Inflammatory macrophage treated with lipopolysaccharide for 4 hours (primary cell): ENCODE data around the gene S1PR2.
A peak's percentile ranks its signal among the peaks of the same experiment; 100 is the strongest.
"Not testable (repeated sequence)": the region's sequence is repeated elsewhere in the genome, so short reads cannot be mapped to it uniquely, and the experiment has no call there.

ENCODE experiments used
- DNase-seq: peaks from one replicate; pipeline ENCODE4 v3.0.0-alpha.2; 2020

Gene S1PR2

DNA sequence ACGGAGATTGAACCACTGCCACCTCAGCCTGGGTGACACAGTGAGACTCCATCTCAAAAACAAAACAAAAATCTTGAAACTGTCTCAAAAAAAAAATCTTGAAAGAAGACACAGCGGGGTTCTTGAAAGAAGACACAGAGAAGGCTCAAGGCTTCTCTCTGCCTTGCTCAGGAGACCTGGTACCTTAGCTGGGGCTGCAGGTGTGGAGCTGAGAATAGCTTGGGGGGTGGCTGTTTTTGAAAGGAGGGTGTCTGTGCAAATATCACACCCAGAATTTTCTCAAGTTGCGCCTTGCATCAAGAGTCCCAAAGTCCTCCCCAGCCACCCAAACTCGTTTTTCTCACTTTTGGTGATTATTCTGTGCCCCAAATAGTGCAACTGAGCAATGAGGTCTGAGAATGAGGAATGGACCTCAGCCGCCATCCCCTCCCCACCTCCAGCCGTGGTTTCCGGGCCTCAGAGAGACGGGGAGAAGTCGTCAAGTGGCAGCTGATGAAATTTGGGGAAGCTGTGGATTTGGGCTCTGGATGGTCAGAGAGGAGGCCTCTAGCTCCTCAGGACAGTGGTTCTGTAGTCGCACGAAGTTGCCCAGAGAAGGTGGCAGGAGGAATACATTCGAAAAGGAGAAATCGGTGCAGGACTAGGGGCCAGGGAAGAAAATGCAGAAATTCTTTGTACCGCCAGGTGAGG is 8.8 kb downstream of the S1PR2 start:
- peak; percentile 51 for DNase-seq

DNA sequence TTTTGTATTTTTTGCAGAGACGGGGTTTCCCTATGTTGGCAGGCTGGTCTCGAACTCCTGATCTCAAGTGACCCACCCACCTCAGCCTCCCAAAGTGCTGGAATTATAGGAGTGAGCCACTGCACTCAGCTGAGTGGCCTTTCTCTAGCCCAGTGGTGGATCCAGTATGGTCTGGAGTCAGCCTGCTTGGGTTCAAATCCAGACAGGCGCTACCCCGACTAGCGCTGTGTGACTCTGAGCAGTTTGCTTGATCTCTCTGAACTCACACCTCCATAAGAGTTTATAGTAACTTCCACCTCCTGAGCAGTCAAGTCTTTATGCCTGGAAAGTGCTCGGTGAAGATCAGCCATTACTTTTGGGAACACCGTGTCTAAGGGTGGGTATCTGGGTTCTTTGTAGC is 10.4 kb downstream of the S1PR2 start:
- no peak for DNase-seq

- DNase-seq, result peak; percentile 29
These were observed 11.5 kb downstream of the S1PR2 start for GRCh38 chr19:10219678-10220077.

GRCh38 chr19:10217085-10217484 is 14.0 kb downstream of the S1PR2 start:
- no peak for DNase-seq

DNA sequence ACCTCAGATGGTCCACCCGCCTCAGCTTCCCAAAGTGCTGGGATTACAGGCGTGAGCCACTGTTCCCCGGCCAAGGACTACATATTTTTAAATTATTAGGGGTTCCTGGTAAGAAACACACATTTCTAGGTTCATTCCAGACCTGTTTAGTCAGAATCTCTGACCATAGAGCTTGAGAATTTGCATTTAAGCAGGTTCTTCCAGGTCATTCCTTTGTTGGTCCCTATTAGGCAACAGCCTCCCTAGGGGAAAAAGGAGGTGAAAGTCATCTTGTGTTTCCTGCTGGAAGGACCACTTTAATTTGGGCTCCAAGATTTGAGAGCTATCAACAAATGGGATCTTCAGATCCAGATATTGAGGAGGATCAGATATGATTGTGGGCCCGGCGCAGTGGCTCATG is 16.3 kb downstream of the S1PR2 start:
- no peak for DNase-seq

- DNase-seq, result no peak
These were observed 19.4 kb downstream of the S1PR2 start for GRCh38 chr19:10211691-10212090.

DNA sequence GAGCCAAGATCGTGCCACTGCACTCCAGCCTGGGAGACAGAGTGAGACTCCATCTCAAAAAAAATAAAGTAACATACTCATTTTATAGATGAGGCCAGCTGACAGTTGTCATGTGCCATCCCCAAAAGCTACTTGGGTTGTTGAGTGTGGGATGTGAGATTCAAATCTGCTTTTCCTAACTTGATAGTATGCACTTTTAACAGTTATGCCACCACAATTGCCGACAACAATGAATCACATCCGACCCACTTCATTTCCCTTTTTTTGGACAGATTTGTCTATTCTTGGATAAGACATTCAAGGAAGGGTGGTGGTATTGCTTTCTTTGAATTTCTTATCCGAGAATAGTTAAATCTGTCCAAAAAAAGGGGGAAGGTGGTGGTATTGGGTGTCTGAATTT is 20.1 kb downstream of the S1PR2 start:
- DNase-seq, result peak; percentile 85

DNA sequence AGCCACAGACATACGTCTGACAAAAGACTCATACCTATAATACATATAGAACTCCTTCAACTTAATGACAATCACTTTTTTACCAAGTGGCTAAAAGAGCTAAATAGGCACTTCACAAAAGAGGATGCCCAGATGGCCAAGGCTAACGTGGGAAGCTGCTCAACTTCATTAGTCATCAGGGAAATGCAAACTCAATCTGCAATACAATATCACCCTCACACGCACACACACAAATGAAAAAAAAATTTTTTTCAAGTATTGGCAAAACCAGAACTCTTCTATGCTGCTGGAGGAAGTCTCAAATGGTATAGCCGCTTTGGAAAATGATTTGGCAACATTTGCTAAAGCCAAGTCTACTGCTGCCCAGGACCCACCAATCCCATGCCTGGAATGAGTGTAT is 21.8 kb downstream of the S1PR2 start:
- DNase-seq, result peak; percentile 93

GRCh38 chr19:10207026-10207425 is 24.1 kb downstream of the S1PR2 start:
- no peak for DNase-seq

GRCh38 chr19:10206226-10206885 is 24.8 kb downstream of the S1PR2 start:
- DNase-seq, result peak; percentile 49

GRCh38 chr19:10205636-10206035 is 25.5 kb downstream of the S1PR2 start:
- no peak for DNase-seq

GRCh38 chr19:10203686-10204085 is 27.4 kb downstream of the S1PR2 start:
- no peak for DNase-seq

DNA sequence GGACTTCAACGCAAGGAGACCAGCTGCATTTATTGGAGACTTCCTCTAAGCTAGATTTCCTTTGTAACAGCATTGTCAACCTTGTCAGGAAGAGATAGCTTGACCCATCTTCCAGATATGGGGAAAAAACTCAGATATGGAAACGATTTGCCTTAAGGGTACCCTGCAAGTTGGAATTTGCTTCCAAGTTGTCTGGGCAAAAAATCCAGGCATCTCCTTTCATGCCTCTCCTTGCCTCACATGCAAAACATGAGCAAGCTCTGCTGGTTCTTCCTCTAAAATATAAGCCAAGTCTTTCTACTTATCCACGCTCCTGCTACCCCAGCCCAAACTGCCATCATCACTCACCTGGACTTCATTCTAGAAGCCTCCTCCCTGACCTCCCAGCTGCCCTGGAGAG is 30.0 kb downstream of the S1PR2 start:
- DNase-seq, result no peak

GRCh38 chr19:10200101-10200500 is 31.0 kb downstream of the S1PR2 start:
- not testable (repeated sequence) for DNase-seq

GRCh38 chr19:10198889-10199644 is 32.1 kb downstream of the S1PR2 start:
- DNase-seq, result peak; percentile 94

- DNase-seq, result no peak
These were observed 36.0 kb downstream of the S1PR2 start for GRCh38 chr19:10195199-10195519.

GRCh38 chr19:10194500-10195198 is 36.5 kb downstream of the S1PR2 start, which contains the start of gene DNMT1:
Gene DNMT1, minus strand, starts transcription at chr19:10194953. Its CDS starts 54 bp downstream, at chr19:10194899.
- peak; percentile 93 for DNase-seq

DNA sequence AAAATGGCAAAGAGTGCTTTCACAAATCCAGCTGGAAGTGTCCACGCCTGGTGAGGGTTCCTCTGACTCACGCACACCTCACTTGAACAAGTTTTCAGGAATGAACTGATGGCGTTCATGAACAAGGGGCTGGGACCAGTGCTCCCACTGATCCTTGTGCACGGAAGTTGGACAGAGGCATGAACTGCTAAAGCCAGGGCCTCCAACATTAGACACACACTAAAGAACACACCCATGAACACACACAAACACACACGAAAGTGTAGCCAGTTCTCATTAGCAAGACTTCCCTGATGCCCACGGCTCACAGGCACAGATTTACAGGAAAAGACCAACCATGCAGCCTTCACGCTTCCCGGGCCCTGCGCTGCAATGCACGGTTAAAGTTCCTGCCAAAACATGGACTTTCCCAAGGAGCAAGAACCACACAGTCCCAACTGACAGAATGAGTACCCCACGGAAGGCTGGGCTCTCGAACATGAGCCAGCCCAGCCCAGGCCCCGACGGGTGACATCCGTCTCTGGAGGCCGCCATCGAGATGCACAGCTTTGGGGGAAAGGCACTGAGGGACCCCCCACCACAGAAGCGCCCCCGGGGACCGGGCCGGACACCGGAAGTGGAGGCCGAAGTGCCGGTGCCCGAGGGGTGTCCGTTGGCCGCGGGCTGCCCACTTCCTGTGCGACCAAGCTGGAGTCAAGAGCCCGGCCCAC is 37.2 kb downstream of the S1PR2 start:
- peak; percentile 17 for DNase-seq

DNA sequence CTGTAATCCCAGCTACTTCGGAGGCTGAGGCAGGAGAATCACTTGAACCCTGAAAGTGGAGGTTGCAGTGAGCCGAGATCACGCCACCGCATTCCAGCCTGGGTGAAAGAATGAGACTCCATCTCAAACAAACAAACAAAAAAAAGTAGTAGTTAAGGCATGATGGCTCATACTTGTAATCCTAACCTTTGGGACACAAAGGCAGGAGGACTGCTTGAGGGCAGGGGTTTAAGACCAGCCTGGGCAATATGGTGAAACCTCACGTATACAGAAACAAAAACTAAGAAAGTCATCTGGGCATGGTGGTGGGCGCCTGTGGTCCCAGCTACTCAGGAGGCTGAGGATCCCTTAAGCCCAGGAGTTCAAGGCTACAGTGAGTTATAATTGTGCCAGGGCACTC is 38.2 kb downstream of the S1PR2 start:
- no peak for DNase-seq

DNA sequence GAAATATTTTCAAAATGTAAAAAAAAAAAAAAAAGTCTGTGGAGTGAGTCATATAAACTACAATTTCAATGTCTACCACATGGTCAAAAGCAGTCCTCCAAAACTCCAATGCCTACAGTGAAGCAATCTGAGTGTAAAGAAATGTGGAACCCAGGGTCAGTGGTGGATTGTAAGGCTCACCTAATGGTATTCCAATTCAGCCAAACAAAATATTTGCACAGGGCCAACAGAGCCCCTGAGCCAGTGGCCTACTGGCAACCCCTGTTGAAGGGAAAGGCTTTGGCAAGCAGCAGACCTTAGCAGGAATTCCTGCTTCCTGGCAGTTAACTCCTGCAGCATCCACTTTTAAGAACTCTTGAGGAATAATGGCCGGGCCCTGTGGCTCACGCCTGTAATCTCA is 39.8 kb downstream of the S1PR2 start:
- DNase-seq, result no peak

DNA sequence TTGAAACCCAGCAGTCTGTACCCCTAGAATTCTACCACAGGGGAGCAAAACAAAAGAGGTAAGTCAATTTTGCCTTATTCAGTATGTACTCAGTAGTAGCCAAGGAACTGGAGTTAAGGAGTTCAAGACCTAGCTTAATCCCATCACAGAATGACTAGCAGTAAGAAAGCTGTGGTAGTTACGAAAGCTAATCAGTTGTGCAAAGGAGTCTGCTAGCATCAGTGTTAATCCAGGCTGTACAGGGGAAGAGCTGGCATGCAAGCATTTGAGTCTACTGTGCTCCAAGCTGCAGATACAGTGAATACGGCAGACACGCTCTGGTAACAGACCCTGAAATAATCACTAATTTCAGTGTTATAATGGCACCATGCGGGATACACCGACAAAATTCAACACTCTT is 41.1 kb downstream of the S1PR2 start:
- no peak for DNase-seq

DNA sequence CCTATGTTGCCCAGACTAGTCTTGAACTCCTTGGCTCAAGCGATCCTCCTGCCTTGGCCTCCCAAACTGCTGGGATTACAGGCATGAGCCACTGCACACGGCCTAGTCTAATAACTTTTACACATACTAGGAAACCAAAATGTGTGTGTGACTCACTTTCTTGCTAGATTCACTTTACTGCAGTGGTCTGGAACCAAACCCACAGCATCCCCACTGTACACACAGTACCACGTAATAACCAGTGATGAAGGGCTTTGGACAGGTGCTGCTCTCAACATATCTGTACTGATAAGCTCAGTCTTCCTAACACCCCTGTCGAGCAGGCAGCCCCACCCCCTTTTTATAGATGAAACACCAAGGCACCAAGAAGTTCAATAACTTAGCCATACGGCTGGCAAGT is 41.5 kb downstream of the S1PR2 start:
- no peak for DNase-seq

DNA sequence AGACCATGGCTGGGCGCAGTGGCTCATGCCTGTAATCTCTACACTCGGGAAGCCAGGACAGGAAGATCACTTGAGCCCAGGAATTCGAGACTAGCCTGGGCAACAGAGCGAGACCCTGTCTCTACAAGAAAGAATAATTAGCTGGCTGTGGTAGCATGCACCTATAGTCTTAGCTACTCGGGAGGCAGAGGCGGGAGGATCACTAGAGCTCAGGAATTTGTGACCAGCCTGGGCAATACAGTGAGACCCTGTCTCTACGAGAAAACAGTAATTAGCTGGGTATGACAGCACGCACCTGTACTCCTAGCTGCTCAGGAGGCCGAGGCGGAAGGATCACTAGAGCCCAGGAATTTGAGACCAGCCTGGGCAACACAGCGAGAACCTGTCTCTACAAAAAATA is 43.8 kb downstream of the S1PR2 start:
- DNase-seq, result no peak
